T-helper 2 cell treated with Interferon-gamma antibody and Interleukin-4, amounts not matched to agents 5 μg/mL and 100 μg/mL, for 36 hours (primary cell): ENCODE measurements around the gene GCK.

Experiments used
- DNase-seq: peaks from one replicate; pipeline ENCODE4 v3.0.0; 2021; ENCODE audit warnings: low spot score
- H3K27ac Mint-ChIP-seq: one replicate; pipeline ENCODE4 v1.8.0; 2021; ENCODE audit warnings: mild to moderate bottlenecking, mixed read lengths
- H3K27me3 Mint-ChIP-seq: one replicate; pipeline ENCODE4 v1.8.0; 2021; ENCODE audit warnings: low read depth, mixed read lengths
- H3K36me3 Mint-ChIP-seq: one replicate; pipeline ENCODE4 v1.8.0; 2021; ENCODE audit warnings: low read depth, mixed read lengths
- H3K4me1 Mint-ChIP-seq: one replicate; pipeline ENCODE4 v1.8.0; 2021; ENCODE audit warnings: low read depth, mixed read lengths
- H3K4me3 Mint-ChIP-seq: one replicate; pipeline ENCODE4 v1.8.0; 2022; ENCODE audit warnings: mild to moderate bottlenecking, moderate library complexity, mixed read lengths
- H3K9me3 Mint-ChIP-seq: one replicate; pipeline ENCODE4 v1.8.0; 2021; ENCODE audit warnings: mixed read lengths

The GCK gene

DNA sequence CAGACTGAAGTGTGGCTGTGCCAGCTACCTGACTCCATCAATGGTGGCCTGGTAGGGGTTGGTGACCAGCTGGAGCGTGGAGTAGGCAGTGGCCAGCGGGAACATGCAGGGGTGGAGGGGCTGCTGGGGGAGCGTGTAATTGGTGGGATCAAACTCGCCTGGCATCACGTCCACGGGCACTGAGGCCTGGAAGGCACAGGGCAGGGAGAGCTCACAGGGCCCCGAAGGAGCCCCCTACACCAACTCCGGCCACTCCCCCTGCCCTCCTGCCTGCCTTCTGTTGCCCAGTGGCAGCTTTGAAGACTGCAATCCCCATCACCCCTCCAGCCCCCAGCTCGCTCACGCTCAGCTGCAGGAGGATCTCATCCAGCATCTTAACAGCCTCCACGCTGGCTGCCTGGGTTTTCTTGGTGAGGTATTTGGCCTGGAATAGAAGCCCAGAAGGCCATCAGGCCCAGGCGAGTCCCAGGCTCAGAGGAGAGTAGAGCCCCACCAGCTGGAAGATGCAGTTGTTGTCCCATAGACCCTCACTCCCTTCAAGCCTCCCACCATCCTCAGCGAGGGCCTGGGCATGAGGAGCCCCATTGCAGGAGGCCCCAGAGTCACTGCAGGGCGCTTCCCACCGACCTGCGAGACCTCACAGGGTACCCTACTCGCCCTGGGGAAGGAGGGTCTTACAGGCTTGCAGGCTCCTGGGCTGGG is 73.0 kb downstream of the GCK start:
- Mint-ChIP-seq H3K36me3 (peaks cover 42% of the 10 kb centered on the region), H3K4me3 (no peak overlapping the region), H3K27ac (no peak overlapping the region), H3K27me3 (no peaks in the 10 kb centered on the region), H3K4me1 (peaks cover 4% of the 10 kb centered on the region), H3K9me3 (no peaks in the 10 kb centered on the region)
- DNase-seq: no peak

DNA sequence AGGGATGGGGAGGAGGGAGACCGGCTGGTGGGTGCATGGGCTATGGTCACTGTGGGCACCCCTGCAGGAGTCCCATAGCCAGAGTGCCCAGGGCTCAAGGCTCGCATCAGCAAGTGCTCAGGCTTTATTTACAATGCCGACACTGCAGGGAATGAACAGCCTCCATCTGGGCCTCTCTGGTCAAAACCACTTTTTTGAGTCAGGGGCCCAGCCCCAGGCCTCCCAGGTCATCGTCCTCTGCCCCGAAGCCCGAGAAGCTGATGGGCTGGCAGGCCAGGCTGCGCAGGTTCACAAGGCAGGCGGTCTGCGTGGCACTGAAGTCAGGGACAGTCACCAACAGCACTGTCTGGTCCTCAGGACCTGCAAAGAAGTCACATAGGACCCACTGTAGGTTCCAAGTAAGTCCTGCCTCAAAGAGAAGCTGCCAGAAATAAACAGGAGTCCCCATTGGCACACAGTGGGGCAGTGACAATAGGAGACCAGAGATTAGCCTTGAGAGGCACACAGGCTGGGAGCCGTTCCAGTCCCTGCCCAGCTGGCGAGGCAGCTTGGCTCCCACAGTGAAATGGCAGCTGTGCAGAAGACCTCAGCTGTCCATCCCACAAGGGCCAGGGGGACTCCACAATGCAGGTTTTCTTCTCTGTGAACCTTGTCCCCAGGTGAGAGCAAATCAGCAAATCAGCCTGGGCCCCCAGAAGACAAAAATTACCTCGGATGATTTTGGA is 74.5 kb downstream of the GCK start:
- Mint-ChIP-seq H3K4me1 (no peaks in the 10 kb centered on the region), H3K27me3 (no peaks in the 10 kb centered on the region), H3K9me3 (no peaks in the 10 kb centered on the region), H3K4me3 (no peak overlapping the region), H3K27ac (no peak overlapping the region), H3K36me3 (peaks cover 27% of the 10 kb centered on the region)
- DNase-seq: no peak

DNA sequence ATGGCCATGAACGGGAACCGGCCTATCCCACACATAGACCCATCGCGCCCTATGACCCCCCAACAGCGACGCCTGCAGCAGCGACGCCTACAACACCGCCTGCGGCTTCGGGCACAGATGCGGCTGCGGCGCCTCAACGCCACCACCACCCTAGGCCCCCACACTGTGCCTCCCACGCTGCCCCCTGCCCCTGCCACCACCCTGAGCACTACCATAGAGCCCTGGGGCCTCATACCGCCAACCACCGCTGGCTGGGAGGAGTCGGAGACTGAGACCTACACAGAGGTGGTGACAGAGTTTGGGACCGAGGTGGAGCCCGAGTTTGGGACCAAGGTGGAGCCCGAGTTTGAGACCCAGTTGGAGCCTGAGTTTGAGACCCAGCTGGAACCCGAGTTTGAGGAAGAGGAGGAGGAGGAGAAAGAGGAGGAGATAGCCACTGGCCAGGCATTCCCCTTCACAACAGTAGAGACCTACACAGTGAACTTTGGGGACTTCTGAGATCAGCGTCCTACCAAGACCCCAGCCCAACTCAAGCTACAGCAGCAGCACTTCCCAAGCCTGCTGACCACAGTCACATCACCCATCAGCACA is 75.4 kb downstream of the GCK start:
- peaks cover 19% of the 10 kb centered on the region for H3K36me3 Mint-ChIP-seq
- no peaks in the 10 kb centered on the region for H3K27me3 Mint-ChIP-seq
- DNase-seq: no peak
- H3K9me3 Mint-ChIP-seq: no peaks in the 10 kb centered on the region
- no peak overlapping the region for H3K4me3 Mint-ChIP-seq
- H3K4me1 Mint-ChIP-seq: no peaks in the 10 kb centered on the region
- no peak overlapping the region for H3K27ac Mint-ChIP-seq

DNA sequence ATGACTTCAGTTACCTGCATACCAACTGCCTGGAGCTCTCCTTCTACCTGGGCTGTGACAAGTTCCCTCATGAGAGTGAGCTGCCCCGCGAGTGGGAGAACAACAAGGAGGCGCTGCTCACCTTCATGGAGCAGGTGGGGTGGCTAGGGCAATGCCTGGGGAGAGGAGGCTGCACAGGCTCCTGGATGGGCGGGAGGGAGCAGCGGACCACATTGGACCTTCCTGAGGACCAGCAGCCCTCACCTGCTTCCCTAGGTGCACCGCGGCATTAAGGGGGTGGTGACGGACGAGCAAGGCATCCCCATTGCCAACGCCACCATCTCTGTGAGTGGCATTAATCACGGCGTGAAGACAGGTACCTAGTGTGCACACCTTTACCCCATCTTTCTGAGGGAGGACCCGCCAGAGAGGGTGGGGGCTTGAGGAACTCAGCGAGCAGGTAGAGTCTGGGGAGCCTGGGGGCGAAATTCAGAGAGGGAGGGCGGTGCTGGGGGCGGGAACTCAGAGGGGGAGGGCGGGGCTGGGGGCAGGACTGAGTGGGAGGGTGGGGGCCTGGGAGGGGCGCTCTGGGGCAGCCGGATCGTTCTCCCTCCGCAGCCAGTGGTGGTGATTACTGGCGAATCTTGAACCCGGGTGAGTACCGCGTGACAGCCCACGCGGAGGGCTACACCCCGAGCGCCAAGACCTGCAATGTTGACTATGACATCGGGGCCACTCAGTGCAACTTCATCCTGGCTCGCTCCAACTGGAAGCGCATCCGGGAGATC is 76.1 kb downstream of the GCK start:
- Mint-ChIP-seq H3K27ac (no peak overlapping the region), H3K27me3 (no peaks in the 10 kb centered on the region), H3K4me3 (no peak overlapping the region), H3K36me3 (peaks cover 14% of the 10 kb centered on the region), H3K4me1 (no peaks in the 10 kb centered on the region), H3K9me3 (no peaks in the 10 kb centered on the region)
- no peak for DNase-seq

DNA sequence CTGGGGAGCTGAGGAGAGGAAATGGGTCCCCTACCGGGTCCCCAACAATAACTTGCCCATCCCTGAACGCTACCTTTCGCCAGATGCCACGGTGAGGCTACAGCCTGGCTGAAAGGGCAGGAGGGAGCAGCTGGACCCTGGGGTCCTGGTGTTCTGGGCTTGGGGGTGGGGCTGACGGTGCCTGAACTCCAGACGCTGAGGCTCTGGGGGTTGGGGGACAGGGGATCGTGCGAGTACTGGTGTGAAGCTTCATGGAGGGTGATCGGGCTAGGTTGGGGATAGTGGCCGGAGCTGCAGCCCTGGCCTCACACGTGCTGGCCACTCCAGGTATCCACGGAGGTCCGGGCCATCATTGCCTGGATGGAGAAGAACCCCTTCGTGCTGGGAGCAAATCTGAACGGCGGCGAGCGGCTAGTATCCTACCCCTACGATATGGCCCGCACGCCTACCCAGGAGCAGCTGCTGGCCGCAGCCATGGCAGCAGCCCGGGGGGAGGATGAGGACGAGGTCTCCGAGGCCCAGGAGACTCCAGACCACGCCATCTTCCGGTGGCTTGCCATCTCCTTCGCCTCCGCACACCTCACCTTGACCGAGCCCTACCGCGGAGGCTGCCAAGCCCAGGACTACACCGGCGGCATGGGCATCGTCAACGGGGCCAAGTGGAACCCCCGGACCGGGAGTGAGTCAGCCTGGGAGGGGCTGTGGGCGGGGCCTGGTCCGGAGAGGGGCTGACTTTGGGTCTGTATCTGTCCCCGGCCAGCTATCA is 76.8 kb downstream of the GCK start:
- H3K9me3 Mint-ChIP-seq: no peaks in the 10 kb centered on the region
- H3K27me3 Mint-ChIP-seq: no peaks in the 10 kb centered on the region
- no peak overlapping the region for H3K27ac Mint-ChIP-seq
- H3K36me3 Mint-ChIP-seq: peaks cover 11% of the 10 kb centered on the region
- DNase-seq: no peak
- no peak overlapping the region for H3K4me3 Mint-ChIP-seq
- H3K4me1 Mint-ChIP-seq: no peaks in the 10 kb centered on the region

DNA sequence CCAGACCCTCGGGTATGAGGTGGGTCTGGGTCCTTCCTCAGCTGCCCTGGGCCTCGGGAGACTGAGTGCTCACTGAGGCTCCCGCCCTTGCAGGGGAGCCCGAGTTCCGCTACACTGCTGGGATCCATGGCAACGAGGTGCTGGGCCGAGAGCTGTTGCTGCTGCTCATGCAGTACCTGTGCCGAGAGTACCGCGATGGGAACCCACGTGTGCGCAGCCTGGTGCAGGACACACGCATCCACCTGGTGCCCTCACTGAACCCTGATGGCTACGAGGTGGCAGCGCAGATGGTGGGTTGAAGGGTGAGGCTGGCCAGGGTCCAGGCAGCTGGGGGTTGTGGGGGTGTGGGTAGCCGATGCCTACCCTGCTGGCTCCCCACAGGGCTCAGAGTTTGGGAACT is 77.5 kb downstream of the GCK start:
- no peaks in the 10 kb centered on the region for H3K27me3 Mint-ChIP-seq
- peaks cover 11% of the 10 kb centered on the region for H3K36me3 Mint-ChIP-seq
- H3K9me3 Mint-ChIP-seq: no peaks in the 10 kb centered on the region
- no peaks in the 10 kb centered on the region for H3K4me1 Mint-ChIP-seq
- no peak for DNase-seq
- H3K27ac Mint-ChIP-seq: no peak overlapping the region
- H3K4me3 Mint-ChIP-seq: no peak overlapping the region

DNA sequence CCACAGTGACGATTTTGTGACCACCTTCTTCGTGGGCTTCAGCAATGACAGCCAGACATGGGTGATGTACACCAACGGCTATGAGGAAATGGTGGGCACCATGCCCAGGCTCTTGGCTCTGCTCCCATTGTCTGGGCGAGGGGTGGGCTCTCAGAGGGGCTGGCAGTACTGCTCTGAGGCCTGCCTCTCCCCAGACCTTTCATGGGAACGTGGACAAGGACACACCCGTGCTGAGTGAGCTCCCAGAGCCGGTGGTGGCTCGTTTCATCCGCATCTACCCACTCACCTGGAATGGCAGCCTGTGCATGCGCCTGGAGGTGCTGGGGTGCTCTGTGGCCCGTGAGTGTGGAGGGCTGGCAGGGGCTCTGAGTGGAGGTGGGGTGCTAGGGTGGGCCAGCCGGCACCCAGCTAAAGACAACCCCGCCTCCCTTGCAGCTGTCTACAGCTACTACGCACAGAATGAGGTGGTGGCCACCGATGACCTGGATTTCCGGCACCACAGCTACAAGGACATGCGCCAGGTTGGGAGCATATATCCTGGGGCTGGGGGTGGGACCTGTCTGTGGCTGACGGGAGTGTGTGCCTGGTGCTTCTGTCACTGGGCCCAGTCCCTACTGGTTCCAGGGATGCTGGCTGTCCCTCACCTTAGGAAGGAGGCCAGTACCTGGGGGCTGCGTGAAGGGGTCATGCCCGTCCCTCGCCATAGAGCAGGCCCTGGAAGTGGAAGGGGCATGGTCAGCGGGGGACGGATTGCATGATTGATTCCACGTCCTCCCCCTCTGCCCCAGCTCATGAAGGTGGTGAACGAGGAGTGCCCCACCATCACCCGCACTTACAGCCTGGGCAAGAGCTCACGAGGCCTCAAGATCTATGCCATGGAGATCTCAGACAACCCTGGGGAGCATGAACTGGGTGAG is 78.3 kb downstream of the GCK start:
- Mint-ChIP-seq H3K4me1 (peaks cover 2% of the 10 kb centered on the region), H3K9me3 (no peaks in the 10 kb centered on the region), H3K36me3 (peaks cover 11% of the 10 kb centered on the region), H3K27ac (no peak overlapping the region), H3K4me3 (no peak overlapping the region), H3K27me3 (no peaks in the 10 kb centered on the region)
- no peak for DNase-seq

DNA sequence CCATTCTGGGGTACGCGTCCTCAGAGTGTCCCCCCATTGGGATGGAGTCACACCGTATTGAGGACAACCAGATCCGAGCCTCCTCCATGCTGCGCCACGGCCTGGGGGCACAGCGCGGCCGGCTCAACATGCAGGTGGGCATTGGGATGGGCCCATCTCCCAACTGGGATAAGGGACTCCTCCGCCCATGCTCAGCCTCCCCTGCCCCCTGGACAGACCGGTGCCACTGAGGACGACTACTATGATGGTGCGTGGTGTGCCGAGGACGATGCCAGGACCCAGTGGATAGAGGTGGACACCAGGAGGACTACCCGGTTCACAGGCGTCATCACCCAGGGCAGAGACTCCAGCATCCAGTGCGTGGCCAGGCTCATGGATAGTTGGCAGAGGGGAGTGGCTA is 79.2 kb downstream of the GCK start:
- Mint-ChIP-seq H3K27me3 (peaks cover 6% of the 10 kb centered on the region), H3K27ac (no peak overlapping the region), H3K36me3 (peaks cover 9% of the 10 kb centered on the region), H3K9me3 (no peaks in the 10 kb centered on the region), H3K4me3 (no peak overlapping the region), H3K4me1 (peaks cover 11% of the 10 kb centered on the region)
- DNase-seq: no peak

DNA sequence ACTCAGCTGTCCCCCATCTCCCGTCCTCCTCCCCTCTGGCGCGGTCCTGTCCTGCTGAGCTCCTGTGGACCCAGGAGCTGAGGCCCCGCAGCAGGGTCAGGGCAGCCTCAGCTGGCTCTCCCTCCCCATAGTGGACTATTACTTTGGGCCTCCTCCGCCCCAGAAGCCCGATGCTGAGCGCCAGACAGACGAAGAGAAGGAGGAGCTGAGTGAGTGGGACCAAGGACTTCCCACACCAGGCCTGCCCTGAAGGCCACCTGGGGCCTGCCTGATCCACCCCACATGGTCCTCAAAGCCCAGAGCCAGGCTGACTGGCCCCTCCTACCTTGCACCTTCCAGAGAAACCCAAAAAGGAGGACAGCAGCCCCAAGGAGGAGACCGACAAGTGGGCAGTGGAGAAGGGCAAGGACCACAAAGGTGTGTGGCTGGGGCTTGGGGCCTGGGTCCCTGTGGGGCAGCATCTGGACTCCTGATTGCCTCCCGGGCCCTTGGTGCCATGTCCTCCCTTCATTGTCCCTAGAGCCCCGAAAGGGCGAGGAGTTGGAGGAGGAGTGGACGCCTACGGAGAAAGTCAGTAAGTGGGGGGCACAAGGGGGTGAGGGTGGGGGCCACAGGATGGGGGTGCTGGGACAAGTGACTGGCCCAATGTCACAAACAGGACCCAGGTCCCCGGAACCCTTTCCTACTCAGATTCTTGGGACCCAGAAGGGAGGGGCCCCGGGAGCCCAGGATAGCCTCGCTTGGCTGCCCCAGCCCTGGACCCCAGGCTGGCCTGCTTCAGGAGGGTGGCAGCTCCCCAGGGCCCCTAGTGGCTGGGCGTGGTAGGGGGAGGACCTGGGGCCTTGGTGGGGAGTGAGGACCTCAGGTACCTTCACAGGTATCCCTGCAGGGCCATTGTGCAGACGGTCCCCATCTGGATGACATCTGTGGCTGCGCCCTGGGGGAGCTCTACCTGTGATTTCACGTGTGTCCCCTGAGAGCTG is 80.2 kb downstream of the GCK start:
- no peaks in the 10 kb centered on the region for H3K9me3 Mint-ChIP-seq
- peaks cover 6% of the 10 kb centered on the region for H3K36me3 Mint-ChIP-seq
- no peak for DNase-seq
- no peak overlapping the region for H3K4me3 Mint-ChIP-seq
- H3K27me3 Mint-ChIP-seq: peaks cover 6% of the 10 kb centered on the region
- no peak overlapping the region for H3K27ac Mint-ChIP-seq
- H3K4me1 Mint-ChIP-seq: peaks cover 13% of the 10 kb centered on the region

DNA sequence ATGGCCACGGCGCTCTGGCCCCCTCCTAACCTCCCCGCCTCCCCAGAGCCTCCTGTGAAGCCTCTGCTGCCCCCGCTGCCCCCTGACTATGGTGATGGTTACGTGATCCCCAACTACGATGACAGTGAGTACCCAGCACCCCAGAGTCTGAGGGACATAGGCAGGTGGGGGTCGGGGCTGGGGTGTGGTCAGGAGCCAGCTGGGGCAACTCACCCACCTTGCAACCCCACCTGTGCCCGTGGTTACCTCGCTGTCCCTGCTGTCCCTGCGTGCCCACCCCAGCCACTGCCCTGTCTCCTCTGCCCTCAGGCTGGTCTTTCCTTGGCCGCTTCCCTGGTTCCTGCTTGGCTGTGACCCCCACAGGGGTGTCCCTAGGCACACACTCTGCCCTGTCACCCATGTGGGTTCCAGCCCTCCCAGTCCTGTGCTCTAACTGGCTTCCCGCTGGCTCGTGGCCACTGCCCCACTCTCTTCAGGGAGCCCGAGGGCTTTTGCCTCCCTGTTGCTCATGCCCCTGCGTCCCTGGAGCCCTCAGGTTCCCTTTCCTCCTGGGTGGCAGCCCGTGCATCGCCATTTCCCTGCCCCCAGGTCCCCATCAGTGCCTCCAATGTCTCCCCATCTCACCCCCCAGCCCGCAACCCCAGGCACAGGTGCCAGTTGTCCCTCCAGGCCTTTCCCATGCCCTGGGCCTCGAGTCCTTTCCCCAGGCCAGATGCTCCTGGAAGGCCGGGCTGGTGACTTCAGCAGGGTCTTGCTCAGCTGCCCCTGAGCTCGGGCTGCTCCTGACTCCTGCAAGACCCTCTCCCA is 81.1 kb downstream of the GCK start:
- Mint-ChIP-seq H3K27me3 (peaks cover 9% of the 10 kb centered on the region), H3K27ac (no peak overlapping the region), H3K4me3 (no peak overlapping the region), H3K4me1 (peaks cover 13% of the 10 kb centered on the region), H3K9me3 (no peaks in the 10 kb centered on the region), H3K36me3 (peaks cover 1% of the 10 kb centered on the region)
- no peak for DNase-seq

DNA sequence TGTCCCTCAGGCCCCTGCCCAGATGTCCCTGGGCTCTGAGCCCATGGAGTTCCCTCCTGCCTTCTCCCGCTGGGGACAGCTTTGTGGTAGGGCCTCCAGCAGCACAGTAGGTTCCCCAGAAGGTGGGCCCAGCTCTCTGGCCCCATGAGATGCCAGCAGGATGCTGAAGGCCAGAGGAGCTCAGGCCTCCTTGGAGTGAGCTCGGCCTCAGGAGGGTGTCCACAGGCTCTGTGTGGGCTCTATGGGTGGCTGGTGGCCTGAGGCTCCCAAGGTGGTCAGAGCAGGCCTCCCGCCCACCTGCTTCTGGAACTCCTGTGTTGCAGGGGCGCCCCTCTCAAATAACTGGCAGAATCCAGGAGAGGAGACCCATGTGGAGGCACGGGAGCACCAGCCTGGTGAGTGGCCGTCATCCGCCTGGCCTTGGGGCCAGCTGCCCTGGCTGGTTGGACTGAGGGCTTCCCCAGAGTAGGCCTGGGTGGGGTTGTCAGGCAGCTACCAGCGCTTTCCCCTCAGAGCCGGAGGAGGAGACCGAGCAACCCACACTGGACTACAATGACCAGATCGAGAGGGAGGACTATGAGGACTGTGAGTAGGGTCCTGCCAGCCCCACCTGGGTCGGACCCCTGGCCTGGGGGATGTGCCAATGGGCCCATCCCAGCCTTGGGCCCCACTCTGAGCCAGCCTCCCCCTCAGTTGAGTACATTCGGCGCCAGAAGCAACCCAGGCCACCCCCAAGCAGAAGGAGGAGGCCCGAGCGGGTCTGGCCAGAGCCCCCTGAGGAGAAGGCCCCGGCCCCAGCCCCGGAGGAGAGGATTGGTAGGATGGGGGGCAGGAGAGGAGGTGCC is 81.9 kb downstream of the GCK start:
- DNase-seq: no peak
- no peak overlapping the region for H3K4me3 Mint-ChIP-seq
- H3K9me3 Mint-ChIP-seq: no peaks in the 10 kb centered on the region
- H3K4me1 Mint-ChIP-seq: peaks cover 13% of the 10 kb centered on the region
- H3K27me3 Mint-ChIP-seq: peaks cover 9% of the 10 kb centered on the region
- H3K27ac Mint-ChIP-seq: no peak overlapping the region
- no peaks in the 10 kb centered on the region for H3K36me3 Mint-ChIP-seq
